Activated CD4-positive, alpha-beta T cell treated with anti-CD3 and anti-CD28 coated beads for 36 hours (primary cell): ENCODE data around the gene GSTM3. TPM values are rescaled to one million over a fixed set of nuclear protein-coding genes. Genes with fewer than 3 reads are reported as not detected.
"Not testable (repeated sequence)": the region's sequence is repeated elsewhere in the genome, so short reads cannot be mapped to it uniquely, and the experiment has no call there.

Experiments
- ATAC-seq: fragments of 200-7000 bp; cut with Tn5 transposase; one replicate; pipeline ENCODE4 v1.10.0; 2021; ENCODE audit warnings: mild to moderate bottlenecking, moderate library complexity
- CTCF ChIA-PET: fragments of 350-600 bp; sonication (Branson Sonifier 250); formaldehyde crosslinking; loops from one replicate; lab custom pipeline; 2021; ENCODE audit warnings: antibody characterized with exemption; lab: Charles Lee
- POLR2A ChIA-PET: fragments of 350-600 bp; sonication (Branson Sonifier 250); formaldehyde crosslinking; loops from one replicate; lab custom pipeline; 2021; ENCODE audit warnings: antibody characterized with exemption, inconsistent platforms; lab: Charles Lee
- DNase-seq: peaks from one replicate; pipeline ENCODE4 v3.0.0-alpha.2; 2020
- H3K27ac Mint-ChIP-seq: one replicate; pipeline ENCODE4 v1.8.0; 2021; ENCODE audit warnings: mixed read lengths
- H3K27me3 Mint-ChIP-seq: one replicate; pipeline ENCODE4 v1.8.0; 2021; ENCODE audit warnings: mixed read lengths
- H3K36me3 Mint-ChIP-seq: one replicate; pipeline ENCODE4 v1.8.0; 2021; ENCODE audit warnings: low read depth, mixed read lengths
- H3K4me1 Mint-ChIP-seq: one replicate; pipeline ENCODE4 v1.8.0; 2021; ENCODE audit warnings: mixed read lengths
- H3K4me3 Mint-ChIP-seq: one replicate; pipeline ENCODE4 v1.8.0; 2021; ENCODE audit warnings: mild to moderate bottlenecking, moderate library complexity, mixed read lengths
- H3K9me3 Mint-ChIP-seq: one replicate; pipeline ENCODE4 v1.8.0; 2021; ENCODE audit warnings: low read depth, mixed read lengths
- intact Hi-C, 2 experiments: fragments of 100-400 bp; cut with DNase I in 1 of 2; cut with micrococcal nuclease in 1 of 2; formaldehyde crosslinking; loops; one replicate each; pipeline versions ENCODE4 v1.14.2 to v1.15.1; 2022 to 2024; cut with DNase I, micrococcal nuclease
- total RNA-seq, 2 experiments: library from RNA; stranded (reverse); gene quantifications; one replicate each; pipeline ENCODE4 v1.2.3, GENCODE V29; 2021

Gene GSTM3
- total RNA-seq, 2 experiments from 2014 or later: 47.6 to 49.1 TPM

GRCh38 chr1:109767637-109768334, 26.9 kb upstream of the GSTM3 start:
- peak; percentile 6 for DNase-seq
- ChIA-PET CTCF (interaction anchor here (0.8 kb wide), 1 partner anchor 128 kb away, joined by 3 read pairs; no protein-coding TSS in a partner anchor), POLR2A (no interaction called here)
- H3K4me3 Mint-ChIP-seq: no peak overlapping the region
- no peaks in the 10 kb centered on the region for H3K36me3 Mint-ChIP-seq
- no peaks in the 10 kb centered on the region for H3K4me1 Mint-ChIP-seq
- no peak overlapping the region for H3K27ac Mint-ChIP-seq
- no peaks in the 10 kb centered on the region for H3K9me3 Mint-ChIP-seq
- ATAC-seq: no peak
- no peaks in the 10 kb centered on the region for H3K27me3 Mint-ChIP-seq
- intact Hi-C loops: no loop called here

- H3K36me3 Mint-ChIP-seq, intact Hi-C loops, POLR2A ChIA-PET, ATAC-seq, CTCF ChIA-PET, H3K27me3 Mint-ChIP-seq, DNase-seq, H3K9me3 Mint-ChIP-seq, H3K4me3 Mint-ChIP-seq, H3K27ac Mint-ChIP-seq, H3K4me1 Mint-ChIP-seq: not testable (repeated sequence)
These were observed 26.3 kb upstream of the GSTM3 start for GRCh38 chr1:109766991-109767636.

- Mint-ChIP-seq H3K27ac (no peak overlapping the region), H3K36me3 (no peaks in the 10 kb centered on the region), H3K27me3 (no peaks in the 10 kb centered on the region), H3K4me3 (no peak overlapping the region), H3K9me3 (no peaks in the 10 kb centered on the region), H3K4me1 (no peaks in the 10 kb centered on the region)
- intact Hi-C loops: no loop called here
- ChIA-PET CTCF (interaction anchor here (0.9 to 1.3 kb wide), 4 partner anchors 9 to 218 kb away, joined by 3 to 5 read pairs (median 4); partner anchors contain the start of gene AHCYL1), POLR2A (no interaction called here)
- ATAC-seq (no peak), DNase-seq (peak; percentile 1)
These were observed 25.2 kb upstream of the GSTM3 start for GRCh38 chr1:109765896-109766615.

- Mint-ChIP-seq H3K4me3 (no peak overlapping the region), H3K36me3 (no peaks in the 10 kb centered on the region), H3K27ac (no peak overlapping the region), H3K27me3 (no peaks in the 10 kb centered on the region), H3K4me1 (no peaks in the 10 kb centered on the region), H3K9me3 (no peaks in the 10 kb centered on the region)
- DNase-seq (peak; percentile 2), ATAC-seq (no peak)
- ChIA-PET CTCF (interaction anchor here (0.9 to 1.3 kb wide), 4 partner anchors 10 to 219 kb away, joined by 3 to 5 read pairs (median 4); partner anchors contain the start of gene AHCYL1), POLR2A (no interaction called here)
- intact Hi-C loops: no loop called here
These were observed 24.6 kb upstream of the GSTM3 start for GRCh38 chr1:109765483-109765815.

GRCh38 chr1:109764561-109765482, 24.0 kb upstream of the GSTM3 start:
- no peaks in the 10 kb centered on the region for H3K4me1 Mint-ChIP-seq
- ChIA-PET POLR2A (no interaction called here), CTCF (interaction anchor here (0.7 to 1.3 kb wide), 4 partner anchors 10 to 220 kb away, joined by 3 to 5 read pairs (median 4); partner anchors contain the start of gene AHCYL1)
- H3K4me3 Mint-ChIP-seq: no peak overlapping the region
- intact Hi-C loops: no loop called here
- ATAC-seq (no peak), DNase-seq (peak; percentile 0)
- no peaks in the 10 kb centered on the region for H3K9me3 Mint-ChIP-seq
- no peaks in the 10 kb centered on the region for H3K36me3 Mint-ChIP-seq
- H3K27ac Mint-ChIP-seq: no peak overlapping the region
- no peaks in the 10 kb centered on the region for H3K27me3 Mint-ChIP-seq

- intact Hi-C loops: no loop called here
- Mint-ChIP-seq H3K9me3 (no peaks in the 10 kb centered on the region), H3K4me1 (no peaks in the 10 kb centered on the region), H3K27me3 (no peaks in the 10 kb centered on the region), H3K27ac (no peak within 1 kb of the TSS), H3K36me3 (no peaks in the 10 kb centered on the region), H3K4me3 (no peak within 1 kb of the TSS)
- ChIA-PET CTCF (interaction anchor here (0.7 to 1.1 kb wide), 4 partner anchors 13 to 215 kb away, joined by 3 read pairs; no protein-coding TSS in a partner anchor), POLR2A (no interaction called here)
- DNase-seq (peak; percentile 2), ATAC-seq (no peak)
These were observed 23.0 kb upstream of the GSTM3 start, which contains the start of gene EPS8L3 for GRCh38 chr1:109763646-109764415. TSS of gene EPS8L3 (minus strand) at chr1:109763923. CDS start at chr1:109761749, 2,174 bp downstream.

GRCh38 chr1:109762821-109763645, 22.2 kb upstream of the GSTM3 start:
- H3K4me1 Mint-ChIP-seq: no peaks in the 10 kb centered on the region
- ChIA-PET POLR2A (no interaction called here), CTCF (interaction anchor here (0.9 to 1.1 kb wide), 3 partner anchors 14 to 216 kb away, joined by 3 read pairs; no protein-coding TSS in a partner anchor)
- no peaks in the 10 kb centered on the region for H3K27me3 Mint-ChIP-seq
- no peak for DNase-seq
- no peaks in the 10 kb centered on the region for H3K9me3 Mint-ChIP-seq
- intact Hi-C loops: no loop called here
- H3K4me3 Mint-ChIP-seq: no peak overlapping the region
- no peak for ATAC-seq
- H3K27ac Mint-ChIP-seq: no peak overlapping the region
- H3K36me3 Mint-ChIP-seq: no peaks in the 10 kb centered on the region

- ATAC-seq (no peak), DNase-seq (no peak)
- intact Hi-C loops: no loop called here
- Mint-ChIP-seq H3K27me3 (no peaks in the 10 kb centered on the region), H3K27ac (no peak overlapping the region), H3K9me3 (no peaks in the 10 kb centered on the region), H3K4me1 (no peaks in the 10 kb centered on the region), H3K4me3 (no peak overlapping the region), H3K36me3 (no peaks in the 10 kb centered on the region)
- ChIA-PET POLR2A (no interaction called here), CTCF (interaction anchor here (0.7 kb wide), 2 partner anchors 73 to 267 kb away, joined by 3 read pairs; no protein-coding TSS in a partner anchor)
These were observed 21.3 kb upstream of the GSTM3 start for GRCh38 chr1:109762039-109762585.

GRCh38 chr1:109761227-109762038, 20.6 kb upstream of the GSTM3 start:
- POLR2A ChIA-PET: no interaction called here
- DNase-seq (peak; percentile 2), ATAC-seq (no peak)
- Mint-ChIP-seq H3K4me1 (no peaks in the 10 kb centered on the region), H3K27me3 (no peaks in the 10 kb centered on the region), H3K9me3 (no peaks in the 10 kb centered on the region), H3K36me3 (no peaks in the 10 kb centered on the region), H3K27ac (no peak overlapping the region), H3K4me3 (no peak overlapping the region)
- intact Hi-C loops: no loop called here
- CTCF ChIA-PET: interaction anchor here (0.7 kb wide), 2 partner anchors 72 to 268 kb away, joined by 3 read pairs; no protein-coding TSS in a partner anchor
